ENCODE measurements around the gene RASGRF2.

The RASGRF2 gene

DNA sequence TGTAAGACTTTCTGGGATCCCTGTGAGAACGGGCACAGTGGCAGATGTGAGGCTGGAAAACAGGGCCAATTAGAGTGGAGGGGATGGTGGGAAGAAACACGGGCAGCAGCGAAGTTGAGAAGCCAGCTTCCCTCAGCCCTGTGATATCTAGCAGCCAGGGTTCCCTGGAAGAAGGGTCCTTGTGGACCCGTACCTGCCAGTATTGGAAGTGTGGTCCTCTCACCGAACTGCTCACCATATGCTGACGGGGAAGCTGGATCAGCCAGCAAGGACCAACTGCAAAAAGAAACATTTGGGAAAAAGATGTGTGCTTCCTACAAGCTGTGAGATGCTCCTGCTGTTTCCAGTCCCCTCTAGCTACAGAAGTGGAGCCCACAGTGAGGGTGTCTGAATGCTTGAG is 286.5 kb downstream of the RASGRF2 start:
- H3K27me3 ChIP-seq, result no peaks in the 10 kb centered on the region
- peaks cover 4 to 8% (median 5%) of the 10 kb centered on the region in 3 donors for H3K36me3 ChIP-seq
- no peak overlapping the region for H3K27ac ChIP-seq
- H3K4me1 ChIP-seq, result peaks cover 0 to 40% (median 14%) of the 10 kb centered on the region in 4 donors
- TF ChIP-seq, protein P1, sequence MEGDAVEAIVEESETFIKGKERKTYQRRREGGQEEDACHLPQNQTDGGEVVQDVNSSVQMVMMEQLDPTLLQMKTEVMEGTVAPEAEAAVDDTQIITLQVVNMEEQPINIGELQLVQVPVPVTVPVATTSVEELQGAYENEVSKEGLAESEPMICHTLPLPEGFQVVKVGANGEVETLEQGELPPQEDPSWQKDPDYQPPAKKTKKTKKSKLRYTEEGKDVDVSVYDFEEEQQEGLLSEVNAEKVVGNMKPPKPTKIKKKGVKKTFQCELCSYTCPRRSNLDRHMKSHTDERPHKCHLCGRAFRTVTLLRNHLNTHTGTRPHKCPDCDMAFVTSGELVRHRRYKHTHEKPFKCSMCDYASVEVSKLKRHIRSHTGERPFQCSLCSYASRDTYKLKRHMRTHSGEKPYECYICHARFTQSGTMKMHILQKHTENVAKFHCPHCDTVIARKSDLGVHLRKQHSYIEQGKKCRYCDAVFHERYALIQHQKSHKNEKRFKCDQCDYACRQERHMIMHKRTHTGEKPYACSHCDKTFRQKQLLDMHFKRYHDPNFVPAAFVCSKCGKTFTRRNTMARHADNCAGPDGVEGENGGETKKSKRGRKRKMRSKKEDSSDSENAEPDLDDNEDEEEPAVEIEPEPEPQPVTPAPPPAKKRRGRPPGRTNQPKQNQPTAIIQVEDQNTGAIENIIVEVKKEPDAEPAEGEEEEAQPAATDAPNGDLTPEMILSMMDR (IDR thresholded peaks at IDR 0.05), result no peak
- H3K4me3 ChIP-seq, result no peak overlapping the region
- no peaks in the 10 kb centered on the region for H3K9me3 ChIP-seq
- intact Hi-C loops (cut with DNase I; ENCODE audit: low total_unique reads), result no loop called here
- DNase-seq, result no peak

DNA sequence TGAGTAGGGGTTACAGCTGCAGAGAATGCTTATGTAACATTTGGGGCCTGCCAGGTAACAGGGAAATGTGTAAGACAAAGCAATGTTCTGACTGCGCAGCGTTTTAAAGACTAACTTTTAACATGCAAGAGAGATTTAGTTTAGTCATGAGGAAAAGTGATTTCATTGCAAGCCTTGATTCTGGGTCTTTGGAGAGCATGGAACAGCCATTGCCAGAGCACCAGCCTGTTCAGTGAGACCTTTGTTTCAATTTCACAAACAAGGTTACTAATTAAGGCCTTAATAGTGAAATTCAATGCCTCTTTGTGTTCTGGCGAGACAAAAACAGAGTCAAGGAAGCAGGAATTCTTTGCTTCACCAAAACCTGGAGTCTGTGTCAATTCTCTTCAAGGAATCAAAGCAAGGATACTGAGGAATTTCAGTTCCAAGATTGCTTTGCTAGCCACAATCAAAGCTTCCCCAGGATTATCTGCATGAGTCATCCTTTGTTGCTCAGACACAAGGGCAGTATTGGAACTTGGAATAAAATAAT is 287.3 kb downstream of the RASGRF2 start:
- Histone ChIP-seq H3K4me1 (peaks cover 0 to 39% (median 14%) of the 10 kb centered on the region in 4 donors), H3K36me3 (peaks cover 9 to 16% (median 13%) of the 10 kb centered on the region in 3 donors), H3K9me3 (no peaks in the 10 kb centered on the region), H3K27ac (no peak overlapping the region), H3K4me3 (no peak overlapping the region), H3K27me3 (no peaks in the 10 kb centered on the region)
- intact Hi-C loops (cut with DNase I; ENCODE audit: low total_unique reads), result no loop called here
- TF ChIP-seq, protein P1 (IDR thresholded peaks at IDR 0.05), result no peak
- DNase-seq, result no peak

DNA sequence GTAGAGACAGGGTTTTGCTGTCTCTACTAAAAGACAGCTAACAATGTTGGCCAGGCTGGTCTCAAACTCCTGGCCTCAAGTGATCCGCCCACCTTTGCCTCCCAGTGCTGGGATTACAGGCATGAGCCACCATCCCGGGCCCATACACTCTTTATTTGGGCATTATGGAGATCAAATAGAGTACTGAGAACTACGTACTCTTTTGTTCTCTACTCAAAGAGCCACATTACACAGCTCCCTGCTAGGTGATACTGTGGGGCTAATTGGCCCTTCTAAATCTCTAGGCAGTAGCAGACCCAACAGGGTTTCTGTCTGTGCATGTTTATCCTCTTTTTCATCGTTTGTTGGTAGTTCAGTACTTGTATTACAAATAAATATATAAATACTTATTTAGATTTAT is 289.1 kb downstream of the RASGRF2 start:
- no peak overlapping the region for H3K27ac ChIP-seq
- no peak overlapping the region for H3K4me3 ChIP-seq
- TF ChIP-seq, protein P1 (IDR thresholded peaks at IDR 0.05), result no peak
- H3K4me1 ChIP-seq, result peaks cover 0 to 21% (median 3%) of the 10 kb centered on the region in 4 donors
- no peaks in the 10 kb centered on the region for H3K9me3 ChIP-seq
- intact Hi-C loops (cut with DNase I; ENCODE audit: low total_unique reads), result no loop called here
- no peaks in the 10 kb centered on the region for H3K27me3 ChIP-seq
- peaks cover 22 to 33% (median 26%) of the 10 kb centered on the region in 3 donors for H3K36me3 ChIP-seq
- DNase-seq, result no peak

DNA sequence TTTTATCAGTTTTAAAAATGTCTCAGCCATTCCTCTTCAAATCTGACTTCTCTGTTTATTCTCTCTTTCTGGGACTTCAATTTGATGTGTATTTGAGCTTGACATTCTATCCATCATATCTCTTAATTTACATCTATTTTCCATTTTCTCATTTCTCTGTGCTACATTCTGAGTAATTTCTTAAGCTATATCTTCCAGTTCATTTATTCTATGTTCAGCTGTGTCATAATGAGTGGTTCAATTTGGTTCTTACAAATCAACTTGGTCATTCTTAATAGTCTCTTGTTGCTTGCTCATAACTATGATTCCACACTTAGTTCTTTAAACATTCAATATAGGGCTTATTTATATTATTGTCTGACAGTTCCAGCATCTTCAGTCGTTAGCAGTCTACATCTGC is 289.8 kb downstream of the RASGRF2 start:
- H3K36me3 ChIP-seq, result peaks cover 29 to 40% (median 34%) of the 10 kb centered on the region in 3 donors
- H3K4me1 ChIP-seq, result peaks cover 0 to 17% (median 3%) of the 10 kb centered on the region in 4 donors
- H3K9me3 ChIP-seq, result no peaks in the 10 kb centered on the region
- H3K4me3 ChIP-seq, result no peak overlapping the region
- H3K27me3 ChIP-seq, result no peaks in the 10 kb centered on the region
- TF ChIP-seq, protein P1 (IDR thresholded peaks at IDR 0.05), result no peak
- intact Hi-C loops (cut with DNase I; ENCODE audit: low total_unique reads), result no loop called here
- H3K27ac ChIP-seq, result no peak overlapping the region
- DNase-seq, result no peak

DNA sequence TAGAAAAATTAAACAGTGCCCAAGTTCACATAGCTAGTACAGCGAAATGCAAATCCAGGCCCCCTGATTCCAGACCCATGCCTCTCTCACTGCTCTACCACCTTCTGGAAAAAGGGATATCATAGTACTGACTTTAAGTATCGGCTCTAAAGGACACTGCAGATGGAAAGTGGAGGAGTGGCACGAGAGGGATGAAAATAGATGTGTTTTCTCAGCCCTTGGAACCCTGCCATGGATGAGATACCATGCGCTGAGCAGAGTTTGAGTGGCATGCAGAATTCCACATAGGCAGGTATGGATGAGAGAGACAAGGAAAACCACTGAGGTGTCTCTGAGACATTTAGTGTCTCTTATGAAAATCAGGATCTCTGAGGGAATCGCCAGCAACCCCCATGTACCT is 291.8 kb downstream of the RASGRF2 start:
- peaks cover 36 to 60% (median 43%) of the 10 kb centered on the region in 3 donors for H3K36me3 ChIP-seq
- intact Hi-C loops (cut with DNase I; ENCODE audit: low total_unique reads), result no loop called here
- TF ChIP-seq, protein P1 (IDR thresholded peaks at IDR 0.05), result no peak

More for the DNA sequence above, 291.8 kb downstream of the RASGRF2 start:
- DNase-seq, result no peak
- H3K4me1 ChIP-seq, result peaks cover 0 to 15% (median 3%) of the 10 kb centered on the region in 4 donors
- H3K27ac ChIP-seq, result no peak overlapping the region
- H3K27me3 ChIP-seq, result no peaks in the 10 kb centered on the region
- no peak overlapping the region for H3K4me3 ChIP-seq
- H3K9me3 ChIP-seq, result no peaks in the 10 kb centered on the region

Measured in tibial artery (tissue), 4 donors.